Suppressor macrophage treated with lipopolysaccharide for 4 hours (primary cell): ENCODE measurements around the gene FAM236B.
"Not testable (repeated sequence)": the region's sequence is repeated elsewhere in the genome, so short reads cannot be mapped to it uniquely, and the experiment has no call there.

Experiments
- DNase-seq: peaks from one replicate; pipeline ENCODE4 v3.0.0-alpha.2; 2020

Gene FAM236B

DNA sequence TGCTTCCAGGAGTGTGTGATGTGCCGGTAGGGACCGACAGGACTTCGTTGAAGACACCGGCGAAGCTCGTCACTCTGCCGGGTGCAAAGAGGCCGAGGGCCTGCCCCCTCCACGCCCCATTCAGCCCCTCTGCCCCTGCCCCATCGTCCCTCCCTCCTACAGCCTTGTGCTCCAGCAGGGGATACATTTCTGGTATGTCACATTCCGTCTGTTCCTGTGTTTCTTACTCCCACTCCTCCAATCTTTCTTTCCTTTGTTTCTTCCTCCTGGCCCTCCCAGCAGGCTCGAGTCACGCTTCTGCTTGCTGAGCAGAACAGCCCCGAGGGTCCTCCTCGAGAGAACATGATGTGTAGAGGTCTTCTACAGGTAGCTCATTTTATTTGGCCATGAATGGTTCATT lies at the start of gene FAM236B:
Gene FAM236B (minus strand): TSS at position 101 of the 400 bp plus-strand sequence. CDS start 100 bp downstream, at position 1.
- DNase-seq: not testable (repeated sequence)

GRCh38 chrX:72830701-72831100 lies 48.2 kb upstream of the FAM236B start:
- not testable (repeated sequence) for DNase-seq

- DNase-seq: not testable (repeated sequence)
These were observed 25.6 kb upstream of the FAM236B start, which contains the start of gene FAM236D for GRCh38 chrX:72808110-72808509. TSS of gene FAM236D (minus strand) at chrX:72808210. CDS start at chrX:72808110, 100 bp downstream.

GRCh38 chrX:72790390-72790789 lies 7.9 kb upstream of the FAM236B start:
- not testable (repeated sequence) for DNase-seq

- DNase-seq: not testable (repeated sequence)
These were observed 5.7 kb upstream of the FAM236B start for GRCh38 chrX:72788142-72788541.

- DNase-seq: not testable (repeated sequence)
These were observed 1.5 kb upstream of the FAM236B start for GRCh38 chrX:72783964-72784363.

GRCh38 chrX:72783365-72783936 lies 991 bp upstream of the FAM236B start:
- not testable (repeated sequence) for DNase-seq

- not testable (repeated sequence) for DNase-seq
These were observed 4.3 kb downstream of the FAM236B start for GRCh38 chrX:72778146-72778545.

DNA sequence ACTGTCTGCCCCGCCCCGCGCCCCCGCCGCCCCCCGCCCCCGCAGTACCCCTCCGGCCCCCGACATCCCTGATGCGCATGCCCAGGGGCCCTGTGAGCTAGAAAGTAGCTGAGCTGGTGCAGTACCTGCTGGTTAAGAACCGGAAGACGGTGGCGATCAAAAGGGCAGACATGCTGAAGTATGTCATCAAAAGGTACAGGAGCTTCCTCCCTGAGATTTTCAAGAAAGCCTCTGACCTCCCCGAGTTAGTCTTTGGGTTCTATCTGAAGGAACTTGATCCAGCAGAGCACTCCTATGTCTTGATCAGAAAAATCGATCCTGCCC lies 5.0 kb downstream of the FAM236B start:
- not testable (repeated sequence) for DNase-seq

DNA sequence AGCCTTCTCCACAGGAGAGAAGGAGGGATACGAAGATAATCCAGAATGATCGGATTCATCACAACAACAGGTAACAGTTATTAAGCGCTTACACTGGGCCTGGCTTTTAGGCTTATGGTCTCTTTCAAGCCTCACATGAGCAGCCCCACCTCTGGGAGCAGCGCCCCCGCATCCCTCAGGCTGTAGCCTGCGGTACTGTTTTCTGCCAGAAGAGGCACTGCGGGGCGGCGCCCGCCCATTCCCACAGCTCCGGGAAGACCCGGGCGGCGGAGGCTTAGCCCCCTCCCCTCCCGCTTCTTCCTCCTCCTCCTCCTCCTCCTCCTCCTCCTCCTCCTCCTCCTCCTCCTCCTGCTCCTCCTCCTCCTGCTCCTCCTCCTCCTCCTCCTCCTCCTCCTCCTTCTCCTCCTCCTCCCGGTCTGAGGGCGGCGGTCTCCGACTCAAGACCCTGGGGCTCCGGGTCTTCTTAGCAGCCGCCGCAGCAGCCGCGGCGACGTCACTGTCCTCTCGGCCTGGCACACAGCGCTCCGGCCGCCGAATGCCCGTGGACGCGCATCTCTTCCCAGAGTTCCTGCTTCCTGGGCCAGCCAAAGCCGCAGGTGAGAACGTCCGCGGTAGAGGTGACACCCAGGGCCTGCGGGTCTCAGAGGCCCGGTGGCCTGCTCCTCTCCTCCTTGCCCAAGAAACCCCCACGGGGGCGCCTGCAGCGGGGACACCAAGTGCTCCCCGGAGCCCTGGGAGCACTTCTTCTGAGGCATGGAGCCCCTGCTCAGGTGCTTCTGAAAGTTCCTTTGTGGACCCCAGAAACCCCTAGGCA lies 5.6 kb downstream of the FAM236B start, which contains the start of gene DMRTC1B:
Gene DMRTC1B (plus strand): TSS at position 238 of the 814 bp plus-strand sequence. CDS start 68,246 bp downstream, outside the sequence.
- DNase-seq: not testable (repeated sequence)

DNA sequence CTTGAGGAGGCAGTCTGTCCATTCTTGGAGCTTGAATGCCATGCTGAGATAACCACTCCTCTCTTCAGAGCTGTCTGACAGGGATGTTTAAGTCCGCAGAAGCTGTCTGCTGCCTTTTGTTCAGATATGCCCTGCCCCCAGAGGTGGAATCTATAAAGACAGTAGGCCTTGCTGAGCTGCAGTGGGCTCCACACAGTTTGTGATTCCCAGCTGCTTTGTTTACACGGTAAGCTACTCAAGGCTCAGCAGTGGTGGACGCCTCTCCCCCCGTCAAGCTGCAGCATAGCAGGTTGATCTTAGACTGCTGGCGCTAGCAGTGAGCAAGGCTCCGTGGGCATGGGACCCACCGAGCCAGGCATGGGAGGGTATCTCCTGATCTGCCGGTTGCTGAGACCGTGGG lies 22.0 kb downstream of the FAM236B start:
- DNase-seq: not testable (repeated sequence)

DNA sequence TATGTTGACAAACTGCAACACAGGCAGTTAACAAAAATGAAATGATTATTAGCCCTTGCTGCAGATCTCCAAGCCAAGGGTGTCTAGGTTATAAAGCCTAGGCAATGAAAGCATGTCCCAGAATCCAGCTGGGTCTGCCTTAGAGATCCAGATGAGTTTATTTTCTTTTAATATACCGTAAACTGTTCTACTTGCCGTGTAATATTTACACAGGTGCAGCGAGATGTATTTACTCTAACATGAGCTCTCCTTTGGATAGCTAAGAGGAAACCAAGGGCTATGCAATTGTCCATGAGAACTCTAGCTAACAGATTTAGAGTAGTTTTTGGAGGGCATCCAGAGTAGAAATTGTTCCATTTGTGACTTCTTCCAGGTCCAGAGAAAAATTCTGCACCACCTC lies 33.9 kb downstream of the FAM236B start:
- not testable (repeated sequence) for DNase-seq

DNA sequence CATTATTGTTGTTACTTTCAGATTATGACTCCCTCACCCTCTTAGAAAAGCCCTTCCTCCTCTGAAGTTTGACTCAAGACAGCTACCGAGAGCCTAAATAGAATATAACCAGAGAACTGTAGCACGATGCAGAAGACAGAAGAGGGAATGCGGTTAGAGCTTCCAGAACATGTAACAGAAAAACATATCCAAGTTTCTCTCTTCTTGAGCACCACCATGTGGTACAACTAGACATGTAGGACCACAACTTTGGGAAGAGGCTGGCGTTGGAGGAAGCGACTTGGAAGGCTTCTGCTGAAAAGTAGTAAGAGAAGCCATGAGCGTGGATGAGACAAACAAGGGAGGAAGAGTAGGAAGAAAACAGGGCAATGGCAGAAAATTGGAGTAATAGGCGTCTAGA lies 36.9 kb downstream of the FAM236B start:
- not testable (repeated sequence) for DNase-seq

GRCh38 chrX:72735561-72735960 lies 46.9 kb downstream of the FAM236B start:
- no peak for DNase-seq

DNA sequence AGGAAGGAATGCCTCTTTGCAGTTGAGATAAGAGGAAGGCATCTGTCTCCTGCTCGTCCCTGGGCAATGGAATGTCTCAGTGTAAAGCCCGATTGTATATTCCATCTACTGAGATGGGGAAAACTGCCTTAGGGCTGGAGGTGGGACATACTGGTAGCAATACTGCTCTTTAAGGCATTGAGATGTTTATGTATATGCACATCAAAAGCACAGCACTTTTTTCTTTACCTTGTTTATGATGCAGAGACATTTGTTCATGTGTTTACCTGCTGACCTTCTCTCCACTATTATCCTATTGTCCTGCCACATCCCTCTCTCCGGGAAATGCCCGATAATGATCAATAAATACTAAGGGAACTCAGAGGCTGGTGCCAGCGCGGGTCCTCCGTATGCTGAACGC lies 48.8 kb downstream of the FAM236B start:
- not testable (repeated sequence) for DNase-seq
